GM18505 (cell line): ENCODE results near the gene IL1RL2.

Experiments
- ATAC-seq: cut with Tn5 transposase; IDR thresholded peaks from one replicate; pipeline ENCODE4 v1.9.1; 2021; ENCODE audit not compliant: unreplicated experiment
- POLR2A ChIP-seq: IDR thresholded peaks from 4 replicates; pipeline ENCODE4 v1.6.1; 2011; ENCODE audit warnings: borderline replicate concordance; ENCODE audit not compliant: insufficient read depth, insufficient read length; ENCODE audit errors: extremely low read depth

The IL1RL2 gene

GRCh38 chr2:102251849-102252203, 65.0 kb downstream of the IL1RL2 start:
- no peak for ATAC-seq
- TF ChIP-seq POLR2A = no peak

- no peak for ATAC-seq
- TF ChIP-seq POLR2A = no peak
Observed at GRCh38 chr2:102252236-102252635, 65.4 kb downstream of the IL1RL2 start.

- no peak for TF ChIP-seq POLR2A
Observed at GRCh38 chr2:102253140-102253752, 66.4 kb downstream of the IL1RL2 start.

GRCh38 chr2:102253753-102254150, 66.9 kb downstream of the IL1RL2 start:
- TF ChIP-seq POLR2A = no peak
- no peak for ATAC-seq

More at GRCh38 chr2:102253140-102253752, 66.4 kb downstream of the IL1RL2 start:
- ATAC-seq = no peak

- ATAC-seq = no peak
- TF ChIP-seq POLR2A = no peak
Observed at GRCh38 chr2:102256276-102256675, 69.5 kb downstream of the IL1RL2 start.

GRCh38 chr2:102256874-102257462, 70.1 kb downstream of the IL1RL2 start:
- no peak for TF ChIP-seq POLR2A
- ATAC-seq = no peak

- ATAC-seq = no peak
Observed at GRCh38 chr2:102258025-102258385, 71.2 kb downstream of the IL1RL2 start.

GRCh38 chr2:102258386-102259074, 71.7 kb downstream of the IL1RL2 start:
- no peak for ATAC-seq
- no peak for TF ChIP-seq POLR2A

More at GRCh38 chr2:102258025-102258385, 71.2 kb downstream of the IL1RL2 start:
- TF ChIP-seq POLR2A = no peak

- TF ChIP-seq POLR2A = no peak
- no peak for ATAC-seq
Observed at GRCh38 chr2:102261467-102262135, 74.8 kb downstream of the IL1RL2 start.

- TF ChIP-seq POLR2A = no peak
- no peak for ATAC-seq
Observed at GRCh38 chr2:102262216-102263129, 75.7 kb downstream of the IL1RL2 start.

GRCh38 chr2:102264952-102265351, 78.1 kb downstream of the IL1RL2 start:
- ATAC-seq = no peak
- TF ChIP-seq POLR2A = no peak

- no peak for TF ChIP-seq POLR2A
- ATAC-seq = no peak
Observed at GRCh38 chr2:102266204-102266603, 79.4 kb downstream of the IL1RL2 start.

- ATAC-seq = no peak
- TF ChIP-seq POLR2A = no peak
Observed at GRCh38 chr2:102267774-102268173, 81.0 kb downstream of the IL1RL2 start.
